Fibroblast of skin of back (primary cell): ENCODE results near the gene CHAC1.

Experiments
- DNase-seq: peaks from one replicate; pipeline ENCODE4 v3.0.0-alpha.2; 2013

CHAC1 gene

GRCh38 chr15:40925495-40925862 lies 27.8 kb upstream of the CHAC1 start:
- no peak for DNase-seq

GRCh38 chr15:40925863-40926658 lies 27.2 kb upstream of the CHAC1 start:
- DNase-seq = no peak

GRCh38 chr15:40926659-40927494 lies 26.4 kb upstream of the CHAC1 start:
- DNase-seq = no peak

GRCh38 chr15:40927495-40927872 lies 25.8 kb upstream of the CHAC1 start:
- DNase-seq = no peak

- no peak for DNase-seq
Observed at GRCh38 chr15:40927873-40928806, 25.1 kb upstream of the CHAC1 start.

GRCh38 chr15:40928821-40929659 lies 24.2 kb upstream of the CHAC1 start, which contains the start of gene DLL4:
Gene DLL4, plus strand, starts transcription at chr15:40929340. Its CDS starts 329 bp downstream, at chr15:40929669.
- DNase-seq = peak; percentile 43

GRCh38 chr15:40929660-40930429 lies 23.4 kb upstream of the CHAC1 start:
- DNase-seq = peak; percentile 34

- DNase-seq = no peak
Observed at GRCh38 chr15:40930430-40931299, 22.6 kb upstream of the CHAC1 start.

- DNase-seq = no peak
Observed at GRCh38 chr15:40931300-40932142, 21.8 kb upstream of the CHAC1 start.

- no peak for DNase-seq
Observed at GRCh38 chr15:40932156-40932555, 21.1 kb upstream of the CHAC1 start.

- DNase-seq = no peak
Observed at GRCh38 chr15:40932649-40933516, 20.4 kb upstream of the CHAC1 start.

- DNase-seq = no peak
Observed at GRCh38 chr15:40933517-40933902, 19.8 kb upstream of the CHAC1 start.

- no peak for DNase-seq
Observed at GRCh38 chr15:40934457-40934856, 18.8 kb upstream of the CHAC1 start.

- no peak for DNase-seq
Observed at GRCh38 chr15:40936234-40936708, 17.0 kb upstream of the CHAC1 start.

GRCh38 chr15:40936709-40937666 lies 16.3 kb upstream of the CHAC1 start:
- DNase-seq = peak; percentile 50

GRCh38 chr15:40937762-40938535 lies 15.3 kb upstream of the CHAC1 start:
- peak; percentile 32 for DNase-seq
